ENCODE measurements around the gene SIK2. TPM values are rescaled to one million over a fixed set of nuclear protein-coding genes. Genes with fewer than 3 reads are reported as not detected.

The SIK2 gene
- total and polyA plus RNA-seq, 4 donors: 7.2 to 31.8 (median 17.3) TPM

GRCh38 chr11:111659201-111660115, 57.2 kb downstream of the SIK2 start:
- Histone ChIP-seq H3K9ac (ENCODE audit: insufficient read depth in 1 of 2, low read length in 2 of 2) (no peak overlapping the region), H3K36me3 (ENCODE audit: control insufficient read depth in 4 of 4, insufficient read depth in 4 of 4, low read length in 4 of 4) (peaks cover 0 to 5% (median 0%) of the 10 kb centered on the region in 4 donors), H3K27me3 (ENCODE audit: control insufficient read depth in 3 of 3, insufficient read depth in 3 of 3, low read length in 2 of 3) (no peaks in the 10 kb centered on the region), H3K4me1 (ENCODE audit: control insufficient read depth in 5 of 5, insufficient read depth in 5 of 5, low read length in 5 of 5) (peaks cover 7 to 15% (median 9%) of the 10 kb centered on the region in 5 donors), H3K27ac (ENCODE audit: low read depth in 1 of 2, low read length in 1 of 2) (no peak overlapping the region), H3K4me3 (no peak overlapping the region), H3K9me3 (ENCODE audit: control insufficient read depth in 4 of 4, insufficient read depth in 3 of 4, low read length in 3 of 4) (no peaks in the 10 kb centered on the region)
- DNase-seq: no peak
- WGBS, 2 donors: 75 to 78% methylated on average over 10 of the region's 10 CpGs
- TF ChIP-seq, protein P1, sequence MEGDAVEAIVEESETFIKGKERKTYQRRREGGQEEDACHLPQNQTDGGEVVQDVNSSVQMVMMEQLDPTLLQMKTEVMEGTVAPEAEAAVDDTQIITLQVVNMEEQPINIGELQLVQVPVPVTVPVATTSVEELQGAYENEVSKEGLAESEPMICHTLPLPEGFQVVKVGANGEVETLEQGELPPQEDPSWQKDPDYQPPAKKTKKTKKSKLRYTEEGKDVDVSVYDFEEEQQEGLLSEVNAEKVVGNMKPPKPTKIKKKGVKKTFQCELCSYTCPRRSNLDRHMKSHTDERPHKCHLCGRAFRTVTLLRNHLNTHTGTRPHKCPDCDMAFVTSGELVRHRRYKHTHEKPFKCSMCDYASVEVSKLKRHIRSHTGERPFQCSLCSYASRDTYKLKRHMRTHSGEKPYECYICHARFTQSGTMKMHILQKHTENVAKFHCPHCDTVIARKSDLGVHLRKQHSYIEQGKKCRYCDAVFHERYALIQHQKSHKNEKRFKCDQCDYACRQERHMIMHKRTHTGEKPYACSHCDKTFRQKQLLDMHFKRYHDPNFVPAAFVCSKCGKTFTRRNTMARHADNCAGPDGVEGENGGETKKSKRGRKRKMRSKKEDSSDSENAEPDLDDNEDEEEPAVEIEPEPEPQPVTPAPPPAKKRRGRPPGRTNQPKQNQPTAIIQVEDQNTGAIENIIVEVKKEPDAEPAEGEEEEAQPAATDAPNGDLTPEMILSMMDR (IDR thresholded peaks at IDR 0.05; ENCODE audit: control extremely low read depth, extremely low read depth): no peak
- ATAC-seq (ENCODE audit: insufficient read depth, low FRiP score): no peak

DNA sequence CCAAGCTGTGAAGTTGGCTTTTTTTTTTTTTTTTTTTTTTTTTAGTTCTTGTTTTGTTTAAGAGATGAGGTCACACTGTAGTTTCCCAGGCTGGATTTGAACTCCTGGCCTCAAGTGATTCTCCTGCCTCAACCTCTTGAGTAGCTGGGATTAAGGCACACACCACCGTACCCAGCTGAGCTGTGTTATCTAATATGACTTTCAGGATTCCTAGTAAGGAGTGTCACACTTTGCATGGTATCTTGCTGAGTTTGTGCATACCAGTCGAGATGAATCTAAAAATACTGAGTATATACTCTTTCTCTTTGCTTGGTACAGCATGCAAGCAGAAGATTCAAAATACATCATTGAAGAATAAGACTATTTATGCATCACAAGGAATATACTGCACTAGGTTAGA, 58.6 kb downstream of the SIK2 start:
- TF ChIP-seq, protein P1 (IDR thresholded peaks at IDR 0.05; ENCODE audit: control extremely low read depth, extremely low read depth): no peak

GRCh38 chr11:111663820-111664219, 61.6 kb downstream of the SIK2 start:
- ATAC-seq (ENCODE audit: insufficient read depth, low FRiP score) (no peak), DNase-seq (peak; percentile 47 to 76 (median 58))
- H3K4me1 ChIP-seq (ENCODE audit: control insufficient read depth in 5 of 5, insufficient read depth in 5 of 5, low read length in 5 of 5): peaks cover 7 to 17% (median 8%) of the 10 kb centered on the region in 5 donors
- TF ChIP-seq, protein P1 (IDR thresholded peaks at IDR 0.05; ENCODE audit: control extremely low read depth, extremely low read depth): no peak
- no peak overlapping the region for H3K27ac ChIP-seq (ENCODE audit: low read depth in 1 of 2, low read length in 1 of 2)
- H3K9ac ChIP-seq (ENCODE audit: insufficient read depth in 1 of 2, low read length in 2 of 2): no peak overlapping the region
- H3K36me3 ChIP-seq (ENCODE audit: control insufficient read depth in 4 of 4, insufficient read depth in 4 of 4, low read length in 4 of 4): peaks cover 0 to 5% (median 0%) of the 10 kb centered on the region in 4 donors
- H3K27me3 ChIP-seq (ENCODE audit: control insufficient read depth in 3 of 3, insufficient read depth in 3 of 3, low read length in 2 of 3): no peaks in the 10 kb centered on the region
- H3K4me3 ChIP-seq: no peak overlapping the region
- no peaks in the 10 kb centered on the region for H3K9me3 ChIP-seq (ENCODE audit: control insufficient read depth in 4 of 4, insufficient read depth in 3 of 4, low read length in 3 of 4)

More for the DNA sequence above, 58.6 kb downstream of the SIK2 start:
- no peak overlapping the region for H3K27ac ChIP-seq (ENCODE audit: low read depth in 1 of 2, low read length in 1 of 2)
- no peaks in the 10 kb centered on the region for H3K27me3 ChIP-seq (ENCODE audit: control insufficient read depth in 3 of 3, insufficient read depth in 3 of 3, low read length in 2 of 3)
- 94 to 95% methylated on average over 2 of the region's 2 CpGs for WGBS, 2 donors
- ATAC-seq (ENCODE audit: insufficient read depth, low FRiP score): no peak
- peaks cover 0 to 5% (median 0%) of the 10 kb centered on the region in 4 donors for H3K36me3 ChIP-seq (ENCODE audit: control insufficient read depth in 4 of 4, insufficient read depth in 4 of 4, low read length in 4 of 4)
- H3K4me3 ChIP-seq: no peak overlapping the region
- DNase-seq: no peak
- no peaks in the 10 kb centered on the region for H3K9me3 ChIP-seq (ENCODE audit: control insufficient read depth in 4 of 4, insufficient read depth in 3 of 4, low read length in 3 of 4)
- peaks cover 7 to 17% (median 9%) of the 10 kb centered on the region in 5 donors for H3K4me1 ChIP-seq (ENCODE audit: control insufficient read depth in 5 of 5, insufficient read depth in 5 of 5, low read length in 5 of 5)
- H3K9ac ChIP-seq (ENCODE audit: insufficient read depth in 1 of 2, low read length in 2 of 2): no peak overlapping the region
